ENCODE data around the gene FOXP1. TPM values are rescaled to one million over a fixed set of nuclear protein-coding genes. Genes with fewer than 3 reads are reported as not detected.
A peak's percentile ranks its signal among the peaks of the same experiment; 100 is the strongest.

FOXP1 gene
- total and polyA plus RNA-seq, 2 donors (not counting 1 experiment from before 2014, with no cell fraction given): 91.1 to 508 TPM

DNA sequence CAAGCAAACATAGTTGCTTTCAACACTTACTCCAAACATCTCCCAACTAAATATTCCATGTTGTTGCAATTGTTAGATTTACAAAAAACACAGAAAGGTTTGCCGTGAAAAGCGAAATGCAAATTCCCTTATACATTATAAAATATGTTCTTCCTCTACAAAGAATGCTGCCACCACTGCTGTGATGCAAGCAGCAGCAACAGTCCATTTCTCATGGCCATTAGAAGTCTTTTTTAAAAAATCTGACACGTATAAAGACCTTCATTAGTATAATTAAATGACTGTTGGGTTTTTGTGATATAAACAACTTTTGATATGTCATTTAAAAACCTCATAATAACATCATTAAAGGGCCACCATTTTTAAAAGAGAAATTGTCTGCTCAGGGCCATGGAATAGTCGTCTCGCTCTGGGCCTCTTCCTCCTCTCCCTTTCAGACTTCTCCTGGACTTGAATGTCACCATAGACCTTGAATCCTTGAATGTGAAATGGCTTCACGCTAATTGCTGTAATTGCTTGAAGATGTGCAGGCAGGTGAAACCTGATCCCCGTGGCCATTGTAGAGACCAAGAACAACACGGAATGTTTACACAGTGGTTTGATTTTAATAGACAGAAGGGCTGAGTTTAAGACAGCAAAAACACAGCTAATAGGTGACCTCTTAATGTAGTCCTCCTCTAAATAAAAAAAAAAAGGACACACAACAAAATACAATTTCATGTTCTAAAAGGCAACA lies 450.4 kb downstream of the FOXP1 start:
- CTCF ChIA-PET: interaction anchor here (0.7 to 1.4 kb wide), 4 partner anchors 12 to 583 kb away, joined by 3 read pairs; no protein-coding TSS in a partner anchor
- POLR2A ChIA-PET: interaction anchor here (0.7 kb wide), 1 partner anchor 87 kb away, joined by 4 read pairs; no protein-coding TSS in a partner anchor

More for the DNA sequence above, 450.4 kb downstream of the FOXP1 start:
- Mint-ChIP-seq H3K27me3 (no peaks in the 10 kb centered on the region), H3K4me3 (no peak overlapping the region), H3K9me3 (ENCODE audit: insufficient read depth) (no peaks in the 10 kb centered on the region), H3K27ac (peak overlapping the region; percentile 72), H3K4me1 (peaks cover 66% of the 10 kb centered on the region)
- peak overlapping the region in 1 of 2 donors; percentile 20 for H3K27ac ChIP-seq (ENCODE audit: low read length in 2 of 2)
- ATAC-seq (ENCODE audit: low read depth) (no peak), DNase-seq (no peak)
- no peak for TF ChIP-seq EZH2 (IDR thresholded peaks at IDR 0.05; ENCODE audit: borderline replicate concordance, insufficient read depth, low read depth, low read length, poor library complexity, severe bottlenecking)
- TF ChIP-seq, protein P1, sequence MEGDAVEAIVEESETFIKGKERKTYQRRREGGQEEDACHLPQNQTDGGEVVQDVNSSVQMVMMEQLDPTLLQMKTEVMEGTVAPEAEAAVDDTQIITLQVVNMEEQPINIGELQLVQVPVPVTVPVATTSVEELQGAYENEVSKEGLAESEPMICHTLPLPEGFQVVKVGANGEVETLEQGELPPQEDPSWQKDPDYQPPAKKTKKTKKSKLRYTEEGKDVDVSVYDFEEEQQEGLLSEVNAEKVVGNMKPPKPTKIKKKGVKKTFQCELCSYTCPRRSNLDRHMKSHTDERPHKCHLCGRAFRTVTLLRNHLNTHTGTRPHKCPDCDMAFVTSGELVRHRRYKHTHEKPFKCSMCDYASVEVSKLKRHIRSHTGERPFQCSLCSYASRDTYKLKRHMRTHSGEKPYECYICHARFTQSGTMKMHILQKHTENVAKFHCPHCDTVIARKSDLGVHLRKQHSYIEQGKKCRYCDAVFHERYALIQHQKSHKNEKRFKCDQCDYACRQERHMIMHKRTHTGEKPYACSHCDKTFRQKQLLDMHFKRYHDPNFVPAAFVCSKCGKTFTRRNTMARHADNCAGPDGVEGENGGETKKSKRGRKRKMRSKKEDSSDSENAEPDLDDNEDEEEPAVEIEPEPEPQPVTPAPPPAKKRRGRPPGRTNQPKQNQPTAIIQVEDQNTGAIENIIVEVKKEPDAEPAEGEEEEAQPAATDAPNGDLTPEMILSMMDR (IDR thresholded peaks at IDR 0.05): no peak
- H2AFZ ChIP-seq (ENCODE audit: insufficient read depth, low read depth, low read length, poor library complexity, severe bottlenecking): no peak overlapping the region
- H4K20me1 ChIP-seq (ENCODE audit: control insufficient read depth, insufficient read depth, low read length, poor library complexity, severe bottlenecking): peaks cover 4% of the 10 kb centered on the region
- no peaks in the 10 kb centered on the region for H3K9me3 ChIP-seq (ENCODE audit: control extremely low read depth in 1 of 3, control insufficient read depth in 2 of 3, insufficient read depth in 1 of 3, low read length in 2 of 3)
- intact Hi-C loops (cut with micrococcal nuclease): no loop called here
- H3K9ac ChIP-seq (ENCODE audit: low read length): no peak overlapping the region
- no peaks in the 10 kb centered on the region for H3K27me3 ChIP-seq (replicated peaks in 1 of 4; ENCODE audit: control extremely low read depth in 1 of 4, control insufficient read depth in 3 of 4, insufficient read depth in 4 of 4, low read length in 3 of 4)
- 92% methylated on average over 2 of the region's 8 CpGs for WGBS (ENCODE audit: insufficient coverage)
- peaks cover 6 to 7% of the 10 kb centered on the region in 2 experiments for H3K36me3 ChIP-seq (replicated peaks in 1 of 2; ENCODE audit: control extremely low read depth in 1 of 2, control insufficient read depth in 1 of 2, extremely low read depth in 1 of 2, insufficient read depth in 2 of 2, low read length in 1 of 2)
- H3K79me2 ChIP-seq (ENCODE audit: control insufficient read depth, insufficient read depth, low read length): peaks cover 92% of the 10 kb centered on the region
- H3K4me2 ChIP-seq (replicated peaks; ENCODE audit: low read depth, low read length, poor library complexity, severe bottlenecking): no peak overlapping the region
- no peak overlapping the region for H3K4me3 ChIP-seq (ENCODE audit: control extremely low read depth in 1 of 5, extremely low read depth in 1 of 5, insufficient read depth in 1 of 5, low read depth in 2 of 5, low read length in 4 of 5)
- H3K4me1 ChIP-seq (ENCODE audit: control insufficient read depth in 2 of 2, insufficient read depth in 2 of 2, low read length in 2 of 2): peaks cover 34 to 44% of the 10 kb centered on the region in 2 donors

Measured in B cell (primary cell).